Body of pancreas (tissue), 4 donors: ENCODE measurements around the gene ATP13A2.

Experiments
- POLR2A ChIP-seq, 3 donors: fragments of 450-650 bp; IDR thresholded peaks; one replicate each; pipeline ENCODE4 v1.6.1; 2016; ENCODE audit warnings: antibody characterized with exemption in 3 of 3, mild to moderate bottlenecking in 2 of 3
- TF ChIP-seq, protein P1 (sequence below), 7 experiments: fragments of 450-650 bp in 4 of 7; fragments of 200-600 bp in 3 of 7; sonication (generic) in 3 of 7; IDR thresholded peaks; one replicate each; pipeline ENCODE4 v1.5.1; 2016 to 2019; ENCODE audit warnings: antibody characterized with exemption in 7 of 7

- TF ChIP-seq, protein P1, sequence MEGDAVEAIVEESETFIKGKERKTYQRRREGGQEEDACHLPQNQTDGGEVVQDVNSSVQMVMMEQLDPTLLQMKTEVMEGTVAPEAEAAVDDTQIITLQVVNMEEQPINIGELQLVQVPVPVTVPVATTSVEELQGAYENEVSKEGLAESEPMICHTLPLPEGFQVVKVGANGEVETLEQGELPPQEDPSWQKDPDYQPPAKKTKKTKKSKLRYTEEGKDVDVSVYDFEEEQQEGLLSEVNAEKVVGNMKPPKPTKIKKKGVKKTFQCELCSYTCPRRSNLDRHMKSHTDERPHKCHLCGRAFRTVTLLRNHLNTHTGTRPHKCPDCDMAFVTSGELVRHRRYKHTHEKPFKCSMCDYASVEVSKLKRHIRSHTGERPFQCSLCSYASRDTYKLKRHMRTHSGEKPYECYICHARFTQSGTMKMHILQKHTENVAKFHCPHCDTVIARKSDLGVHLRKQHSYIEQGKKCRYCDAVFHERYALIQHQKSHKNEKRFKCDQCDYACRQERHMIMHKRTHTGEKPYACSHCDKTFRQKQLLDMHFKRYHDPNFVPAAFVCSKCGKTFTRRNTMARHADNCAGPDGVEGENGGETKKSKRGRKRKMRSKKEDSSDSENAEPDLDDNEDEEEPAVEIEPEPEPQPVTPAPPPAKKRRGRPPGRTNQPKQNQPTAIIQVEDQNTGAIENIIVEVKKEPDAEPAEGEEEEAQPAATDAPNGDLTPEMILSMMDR (IDR thresholded peaks at IDR 0.05), result no peak
- no peak for TF ChIP-seq POLR2A (IDR thresholded peaks at IDR 0.05)
Observed at GRCh38 chr1:16967095-16967575, 44.6 kb downstream of the ATP13A2 start.
